ENCODE measurements around the gene GPR15. TPM values are rescaled to one million over a fixed set of nuclear protein-coding genes. Genes with fewer than 3 reads are reported as not detected.

The GPR15 gene
- total RNA-seq, 3 donors from 2014 or later = 4.5 to 11.5 (median 6.9) TPM

GRCh38 chr3:98564282-98565005 lies 32.7 kb downstream of the GPR15 start:
- no peaks in the 10 kb centered on the region for H3K4me1 ChIP-seq (ENCODE audit: low read depth)
- ATAC-seq (peak; percentile 78), DNase-seq (no peak)
- H3K4me3 ChIP-seq = no peak overlapping the region
- intact Hi-C loops (cut with DNase I, micrococcal nuclease) = loop anchor here in 1 of 2 donors (5.0 kb wide), 1 partner anchor 67 kb away; the partner anchor contains the start of gene OR5K2
- TF ChIP-seq CTCF (IDR thresholded peaks at IDR 0.05) = no peak
- H3K36me3 ChIP-seq (ENCODE audit: low read depth) = no peaks in the 10 kb centered on the region
- no peaks in the 10 kb centered on the region for H3K9me3 ChIP-seq

GRCh38 chr3:98565237-98565643 lies 33.5 kb downstream of the GPR15 start:
- intact Hi-C loops (cut with DNase I, micrococcal nuclease) = no loop called here
- DNase-seq = no peak

DNA sequence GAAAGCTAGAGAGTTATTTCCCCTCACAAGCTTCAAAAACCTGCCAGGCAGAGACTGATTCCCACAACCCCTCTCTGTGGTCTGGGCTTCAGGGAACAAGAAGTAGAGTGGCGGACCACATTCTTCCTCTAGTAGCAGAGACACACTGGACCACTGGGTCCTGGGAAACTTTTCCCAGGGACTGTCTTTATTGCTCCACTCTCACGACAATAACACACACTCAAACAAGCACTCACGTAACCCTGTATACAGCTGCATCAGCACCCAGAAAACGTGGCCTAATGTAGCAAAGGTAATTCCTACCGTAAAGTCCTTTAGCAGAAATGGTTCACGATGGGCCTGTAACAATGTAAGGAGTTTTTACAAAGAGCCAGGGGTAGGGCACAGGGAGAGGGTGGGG lies 34.1 kb downstream of the GPR15 start:
- Histone ChIP-seq H3K4me3 (no peak overlapping the region), H3K9me3 (no peaks in the 10 kb centered on the region), H3K36me3 (ENCODE audit: low read depth) (no peaks in the 10 kb centered on the region), H3K4me1 (ENCODE audit: low read depth) (no peaks in the 10 kb centered on the region)
- ATAC-seq (no peak), DNase-seq (no peak)
- no peak for TF ChIP-seq CTCF (IDR thresholded peaks at IDR 0.05)
- intact Hi-C loops (cut with DNase I, micrococcal nuclease) = no loop called here

More at GRCh38 chr3:98565237-98565643, 33.5 kb downstream of the GPR15 start:
- peak; percentile 35 for ATAC-seq
- Histone ChIP-seq H3K9me3 (no peaks in the 10 kb centered on the region), H3K4me3 (no peak overlapping the region), H3K4me1 (ENCODE audit: low read depth) (no peaks in the 10 kb centered on the region), H3K36me3 (ENCODE audit: low read depth) (no peaks in the 10 kb centered on the region)
- no peak for TF ChIP-seq CTCF (IDR thresholded peaks at IDR 0.05)

DNA sequence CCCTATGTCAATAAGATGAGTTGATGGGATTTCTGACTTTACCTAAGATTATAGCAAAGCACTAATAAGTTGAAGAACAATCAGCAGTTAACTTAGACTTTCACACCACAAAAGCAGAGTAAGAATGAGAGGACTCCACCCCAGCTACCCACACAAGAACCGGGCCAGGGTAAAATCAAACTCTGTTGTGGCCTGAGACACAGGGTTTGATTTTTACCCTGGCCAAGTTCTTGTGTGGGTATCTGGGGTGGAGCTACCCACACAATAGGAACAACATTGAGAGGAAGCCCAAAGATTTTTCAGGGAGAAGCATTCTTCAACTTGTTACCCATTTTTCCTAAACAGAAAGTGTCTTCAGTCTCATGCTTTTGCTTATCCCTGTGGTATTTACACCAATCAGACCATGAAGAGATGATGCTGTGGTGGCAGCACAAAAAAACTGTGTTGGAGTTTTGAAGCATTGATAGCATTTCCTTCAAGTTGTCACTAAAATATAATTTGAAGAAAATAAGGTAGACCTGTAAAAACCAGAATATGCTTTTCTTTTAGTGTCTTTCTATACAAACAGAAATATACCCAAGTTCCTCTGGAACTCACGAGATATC lies 36.0 kb downstream of the GPR15 start:
- no peak for TF ChIP-seq CTCF (IDR thresholded peaks at IDR 0.05)
- H3K9me3 ChIP-seq = no peaks in the 10 kb centered on the region
- H3K36me3 ChIP-seq (ENCODE audit: low read depth) = no peaks in the 10 kb centered on the region
- ATAC-seq (peak; percentile 22), DNase-seq (no peak)
- H3K4me3 ChIP-seq = no peak overlapping the region
- intact Hi-C loops (cut with DNase I, micrococcal nuclease) = no loop called here
- no peaks in the 10 kb centered on the region for H3K4me1 ChIP-seq (ENCODE audit: low read depth)

- H3K9me3 ChIP-seq = no peaks in the 10 kb centered on the region
- no peaks in the 10 kb centered on the region for H3K4me1 ChIP-seq (ENCODE audit: low read depth)
- TF ChIP-seq CTCF (IDR thresholded peaks at IDR 0.05) = no peak
- DNase-seq = no peak
- no peaks in the 10 kb centered on the region for H3K36me3 ChIP-seq (ENCODE audit: low read depth)
- intact Hi-C loops (cut with DNase I, micrococcal nuclease) = no loop called here
- H3K4me3 ChIP-seq = no peak overlapping the region
- no peak for ATAC-seq
Measured at GRCh38 chr3:98568402-98568801, 36.6 kb downstream of the GPR15 start.

Data from mucosa of descending colon (tissue), 3 donors.